ENCODE measurements around the gene ZNHIT2.

DNA sequence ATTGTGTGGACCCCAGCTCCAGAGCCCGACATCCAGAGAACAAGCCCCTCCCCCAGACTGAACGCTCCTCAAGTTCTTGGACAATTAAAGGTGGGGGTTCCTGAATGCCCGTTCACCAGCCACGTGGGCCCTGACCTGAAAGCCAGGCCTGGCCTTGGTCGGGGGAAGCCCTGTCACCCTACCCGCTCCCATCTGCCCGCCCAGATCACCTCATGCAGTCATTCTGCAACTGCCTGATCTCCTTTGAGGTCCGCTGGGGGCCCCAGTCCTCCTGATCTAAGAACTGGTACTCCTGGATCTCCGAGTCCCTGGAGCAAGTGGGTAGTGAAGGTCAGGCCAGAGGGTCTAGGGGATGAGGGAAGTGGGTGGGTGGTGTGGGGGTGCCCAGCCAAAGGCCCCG lies 50.1 kb downstream of the ZNHIT2 start:
- TF ChIP-seq, protein P1, sequence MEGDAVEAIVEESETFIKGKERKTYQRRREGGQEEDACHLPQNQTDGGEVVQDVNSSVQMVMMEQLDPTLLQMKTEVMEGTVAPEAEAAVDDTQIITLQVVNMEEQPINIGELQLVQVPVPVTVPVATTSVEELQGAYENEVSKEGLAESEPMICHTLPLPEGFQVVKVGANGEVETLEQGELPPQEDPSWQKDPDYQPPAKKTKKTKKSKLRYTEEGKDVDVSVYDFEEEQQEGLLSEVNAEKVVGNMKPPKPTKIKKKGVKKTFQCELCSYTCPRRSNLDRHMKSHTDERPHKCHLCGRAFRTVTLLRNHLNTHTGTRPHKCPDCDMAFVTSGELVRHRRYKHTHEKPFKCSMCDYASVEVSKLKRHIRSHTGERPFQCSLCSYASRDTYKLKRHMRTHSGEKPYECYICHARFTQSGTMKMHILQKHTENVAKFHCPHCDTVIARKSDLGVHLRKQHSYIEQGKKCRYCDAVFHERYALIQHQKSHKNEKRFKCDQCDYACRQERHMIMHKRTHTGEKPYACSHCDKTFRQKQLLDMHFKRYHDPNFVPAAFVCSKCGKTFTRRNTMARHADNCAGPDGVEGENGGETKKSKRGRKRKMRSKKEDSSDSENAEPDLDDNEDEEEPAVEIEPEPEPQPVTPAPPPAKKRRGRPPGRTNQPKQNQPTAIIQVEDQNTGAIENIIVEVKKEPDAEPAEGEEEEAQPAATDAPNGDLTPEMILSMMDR (IDR thresholded peaks at IDR 0.05), result no peak
- TF ChIP-seq POLR2A (IDR thresholded peaks at IDR 0.05), result no peak

All from heart left ventricle (tissue), 13 donors.